RCC 7860 (cell line): ENCODE results near the gene ZNF292.
"Not testable (repeated sequence)": the region's sequence is repeated elsewhere in the genome, so short reads cannot be mapped to it uniquely, and the experiment has no call there.

Experiments
- DNase-seq: peaks from one replicate; pipeline ENCODE4 v3.0.0-alpha.2; 2015; ENCODE audit warnings: low spot score
- FAIRE-seq: peaks from 2 replicates; lab custom pipeline; 2012; peaks lifted over from hg19 to GRCh38; lab: Jason Lieb, UNC

ZNF292 gene

GRCh38 chr6:87154993-87155841 lies at the start of gene ZNF292:
TSS of gene ZNF292 (plus strand) at chr6:87155565. CDS start at chr6:87155592, 27 bp downstream.
- DNase-seq (peak; percentile 81), FAIRE-seq (peak; percentile 62)

- FAIRE-seq: no peak
- DNase-seq: no peak
Observed at GRCh38 chr6:87105823-87106222, 49.5 kb upstream of the ZNF292 start.

- FAIRE-seq (no peak), DNase-seq (no peak)
Observed at GRCh38 chr6:87110636-87111035, 44.7 kb upstream of the ZNF292 start.

- no peak for FAIRE-seq
- DNase-seq: no peak
Observed at GRCh38 chr6:87115402-87116135, 39.8 kb upstream of the ZNF292 start.

- no peak for DNase-seq
- FAIRE-seq: no peak
Observed at GRCh38 chr6:87116922-87117321, 38.4 kb upstream of the ZNF292 start.

GRCh38 chr6:87118054-87118453 lies 37.3 kb upstream of the ZNF292 start:
- FAIRE-seq: no peak

GRCh38 chr6:87122477-87122876 lies 32.9 kb upstream of the ZNF292 start:
- no peak for FAIRE-seq

More at GRCh38 chr6:87118054-87118453, 37.3 kb upstream of the ZNF292 start:
- DNase-seq: no peak

GRCh38 chr6:87124074-87124473 lies 31.3 kb upstream of the ZNF292 start:
- FAIRE-seq (no peak), DNase-seq (no peak)

More at GRCh38 chr6:87122477-87122876, 32.9 kb upstream of the ZNF292 start:
- no peak for DNase-seq

GRCh38 chr6:87126501-87126900 lies 28.9 kb upstream of the ZNF292 start:
- DNase-seq: no peak
- FAIRE-seq: no peak

- FAIRE-seq: no peak
Observed at GRCh38 chr6:87127737-87128136, 27.6 kb upstream of the ZNF292 start.

GRCh38 chr6:87136963-87137362 lies 18.4 kb upstream of the ZNF292 start:
- FAIRE-seq (no peak), DNase-seq (no peak)

More at GRCh38 chr6:87127737-87128136, 27.6 kb upstream of the ZNF292 start:
- DNase-seq: no peak

- DNase-seq: peak; percentile 28
- no peak for FAIRE-seq
Observed at GRCh38 chr6:87139236-87139635, 16.1 kb upstream of the ZNF292 start.

GRCh38 chr6:87139927-87140326 lies 15.4 kb upstream of the ZNF292 start:
- FAIRE-seq, DNase-seq: not testable (repeated sequence)

GRCh38 chr6:87146363-87146762 lies 9.0 kb upstream of the ZNF292 start:
- FAIRE-seq (no peak), DNase-seq (no peak)

- no peak for DNase-seq
- no peak for FAIRE-seq
Observed at GRCh38 chr6:87150406-87150805, 5.0 kb upstream of the ZNF292 start.

- FAIRE-seq (no peak), DNase-seq (no peak)
Observed at GRCh38 chr6:87151471-87151780, 3.9 kb upstream of the ZNF292 start.

- DNase-seq (no peak), FAIRE-seq (no peak)
Observed at GRCh38 chr6:87151781-87152525, 3.4 kb upstream of the ZNF292 start.

- DNase-seq: no peak
- no peak for FAIRE-seq
Observed at GRCh38 chr6:87152526-87152955, 2.8 kb upstream of the ZNF292 start.

GRCh38 chr6:87154641-87154992 lies 748 bp upstream of the ZNF292 start:
- DNase-seq (peak; percentile 70), FAIRE-seq (no peak)

GRCh38 chr6:87155842-87156815 lies 764 bp downstream of the ZNF292 start:
- FAIRE-seq: no peak
- peak; percentile 35 for DNase-seq
